SK-N-MC (cell line): ENCODE data around the gene EPS15.

Source experiments
- EZH2 ChIP-seq: fragments of 200-600 bp; sonication (generic); IDR thresholded peaks from one replicate; pipeline ENCODE4 v1.6.1; 2017; ENCODE audit warnings: antibody characterized with exemption
- POLR2AphosphoS5 ChIP-seq: IDR thresholded peaks from 2 replicates; pipeline ENCODE4 v1.6.1; 2012; ENCODE audit warnings: mild to moderate bottlenecking, low read depth, low read length, borderline replicate concordance

DNA sequence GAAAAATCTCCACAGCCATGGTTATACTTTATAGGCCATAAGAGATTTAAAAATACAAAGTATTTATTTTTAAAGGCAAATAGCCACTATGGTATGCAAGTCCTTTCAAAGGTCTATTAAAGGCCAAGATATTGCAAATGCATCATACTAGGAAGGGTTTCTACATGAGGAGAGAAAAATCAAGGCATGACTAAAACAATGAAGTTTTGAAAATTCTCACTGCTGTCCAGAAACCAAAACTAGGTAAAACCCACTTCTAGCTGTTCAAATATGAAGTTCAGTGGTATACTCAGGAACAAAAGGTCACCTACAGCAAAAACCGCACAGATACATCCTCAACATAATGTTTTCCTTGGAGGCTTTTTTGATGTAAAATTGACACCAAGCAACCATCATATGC, 75.0 kb downstream of the EPS15 start:
- no peak for TF ChIP-seq POLR2AphosphoS5
- no peak for TF ChIP-seq EZH2
